GM19025 (cell line): ENCODE measurements around the gene ATP2A3.

Source experiments
- ATAC-seq: cut with Tn5 transposase; IDR thresholded peaks from one replicate; pipeline ENCODE4 v1.9.1; 2021; ENCODE audit warnings: mild to moderate bottlenecking, low read depth, moderate library complexity; ENCODE audit not compliant: unreplicated experiment

ATP2A3 gene

GRCh38 chr17:3915995-3916696 lies 48.1 kb downstream of the ATP2A3 start, which contains the start of gene P2RX1:
TSS of gene P2RX1 (minus strand) at chr17:3916465. CDS start at chr17:3916225, 240 bp downstream.
- ATAC-seq: no peak

GRCh38 chr17:3915581-3915994 lies 48.6 kb downstream of the ATP2A3 start:
- no peak for ATAC-seq

GRCh38 chr17:3914312-3914670 lies 49.9 kb downstream of the ATP2A3 start:
- ATAC-seq: no peak

GRCh38 chr17:3913531-3914311 lies 50.5 kb downstream of the ATP2A3 start:
- ATAC-seq: no peak

GRCh38 chr17:3912827-3913226 lies 51.4 kb downstream of the ATP2A3 start:
- ATAC-seq: no peak

- ATAC-seq: peak; percentile 70
Observed at GRCh38 chr17:3911271-3912053, 52.8 kb downstream of the ATP2A3 start.

- ATAC-seq: no peak
Observed at GRCh38 chr17:3910420-3911270, 53.6 kb downstream of the ATP2A3 start.

- no peak for ATAC-seq
Observed at GRCh38 chr17:3909257-3909656, 55.0 kb downstream of the ATP2A3 start.

- ATAC-seq: no peak
Observed at GRCh38 chr17:3907483-3908216, 56.6 kb downstream of the ATP2A3 start.

GRCh38 chr17:3906881-3907280 lies 57.4 kb downstream of the ATP2A3 start:
- ATAC-seq: no peak

GRCh38 chr17:3905017-3905520 lies 59.2 kb downstream of the ATP2A3 start:
- no peak for ATAC-seq

GRCh38 chr17:3904501-3904900 lies 59.7 kb downstream of the ATP2A3 start:
- no peak for ATAC-seq

- ATAC-seq: no peak
Observed at GRCh38 chr17:3903881-3904290, 60.4 kb downstream of the ATP2A3 start.

GRCh38 chr17:3903051-3903825 lies 61.0 kb downstream of the ATP2A3 start:
- no peak for ATAC-seq

- ATAC-seq: no peak
Observed at GRCh38 chr17:3900646-3901045, 63.6 kb downstream of the ATP2A3 start.

- no peak for ATAC-seq
Observed at GRCh38 chr17:3897731-3898130, 66.5 kb downstream of the ATP2A3 start.

- no peak for ATAC-seq
Observed at GRCh38 chr17:3896968-3897235, 67.3 kb downstream of the ATP2A3 start.

GRCh38 chr17:3896108-3896967 lies 67.9 kb downstream of the ATP2A3 start:
- no peak for ATAC-seq
